Measurements from ENCODE around the gene ACAP1.
A peak's percentile ranks its signal among the peaks of the same experiment; 100 is the strongest.

DNA sequence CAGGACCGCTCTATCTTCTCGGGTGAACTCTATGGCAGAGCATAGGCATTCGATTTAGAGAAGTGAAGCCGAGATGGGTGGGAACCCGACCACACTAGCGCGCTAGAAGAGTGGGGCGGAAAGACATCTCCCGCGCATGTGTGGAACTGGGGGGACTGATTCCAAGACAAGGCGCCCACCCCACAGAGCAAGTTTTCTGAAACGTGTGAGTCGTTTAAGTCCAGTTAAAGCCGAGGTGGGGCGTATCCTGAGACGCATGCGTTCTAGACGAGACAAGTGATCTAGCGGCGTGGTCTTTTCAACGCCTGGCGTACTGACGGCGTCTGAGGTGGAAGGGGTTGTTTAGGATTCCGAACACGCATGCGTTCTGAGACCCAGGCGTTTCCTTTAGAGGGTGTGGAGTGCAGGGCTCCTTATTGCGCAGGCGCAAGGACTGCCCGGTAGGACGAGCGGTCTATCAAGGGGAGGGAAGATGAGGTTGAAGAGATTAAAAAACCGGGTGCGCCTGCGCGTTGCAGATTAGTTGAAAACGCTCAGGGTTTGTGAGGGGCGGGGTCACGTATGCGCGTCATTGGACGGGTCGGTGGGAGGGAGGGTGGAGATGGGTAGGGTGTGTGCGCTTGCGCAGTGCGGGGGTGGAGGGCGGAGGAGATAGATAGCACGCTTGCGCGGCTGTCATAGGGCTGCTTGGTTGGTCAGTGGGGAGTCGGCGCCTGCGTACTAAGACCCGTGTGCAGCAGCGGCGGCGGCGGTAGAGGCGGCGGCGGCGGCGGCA is 29.2 kb upstream of the ACAP1 start, which contains the start of gene EIF5A:
- TF ChIP-seq, protein P1, sequence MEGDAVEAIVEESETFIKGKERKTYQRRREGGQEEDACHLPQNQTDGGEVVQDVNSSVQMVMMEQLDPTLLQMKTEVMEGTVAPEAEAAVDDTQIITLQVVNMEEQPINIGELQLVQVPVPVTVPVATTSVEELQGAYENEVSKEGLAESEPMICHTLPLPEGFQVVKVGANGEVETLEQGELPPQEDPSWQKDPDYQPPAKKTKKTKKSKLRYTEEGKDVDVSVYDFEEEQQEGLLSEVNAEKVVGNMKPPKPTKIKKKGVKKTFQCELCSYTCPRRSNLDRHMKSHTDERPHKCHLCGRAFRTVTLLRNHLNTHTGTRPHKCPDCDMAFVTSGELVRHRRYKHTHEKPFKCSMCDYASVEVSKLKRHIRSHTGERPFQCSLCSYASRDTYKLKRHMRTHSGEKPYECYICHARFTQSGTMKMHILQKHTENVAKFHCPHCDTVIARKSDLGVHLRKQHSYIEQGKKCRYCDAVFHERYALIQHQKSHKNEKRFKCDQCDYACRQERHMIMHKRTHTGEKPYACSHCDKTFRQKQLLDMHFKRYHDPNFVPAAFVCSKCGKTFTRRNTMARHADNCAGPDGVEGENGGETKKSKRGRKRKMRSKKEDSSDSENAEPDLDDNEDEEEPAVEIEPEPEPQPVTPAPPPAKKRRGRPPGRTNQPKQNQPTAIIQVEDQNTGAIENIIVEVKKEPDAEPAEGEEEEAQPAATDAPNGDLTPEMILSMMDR (IDR thresholded peaks at IDR 0.05): no peak
- TF ChIP-seq POLR2A (IDR thresholded peaks at IDR 0.05): peak; percentile 52 to 81
